ENCODE measurements around the gene FUNDC2.

- TF ChIP-seq EP300 (IDR thresholded peaks at IDR 0.05) (no peak), POLR2AphosphoS5 (IDR thresholded peaks at IDR 0.05) (no peak)
- TF ChIP-seq, protein P1, sequence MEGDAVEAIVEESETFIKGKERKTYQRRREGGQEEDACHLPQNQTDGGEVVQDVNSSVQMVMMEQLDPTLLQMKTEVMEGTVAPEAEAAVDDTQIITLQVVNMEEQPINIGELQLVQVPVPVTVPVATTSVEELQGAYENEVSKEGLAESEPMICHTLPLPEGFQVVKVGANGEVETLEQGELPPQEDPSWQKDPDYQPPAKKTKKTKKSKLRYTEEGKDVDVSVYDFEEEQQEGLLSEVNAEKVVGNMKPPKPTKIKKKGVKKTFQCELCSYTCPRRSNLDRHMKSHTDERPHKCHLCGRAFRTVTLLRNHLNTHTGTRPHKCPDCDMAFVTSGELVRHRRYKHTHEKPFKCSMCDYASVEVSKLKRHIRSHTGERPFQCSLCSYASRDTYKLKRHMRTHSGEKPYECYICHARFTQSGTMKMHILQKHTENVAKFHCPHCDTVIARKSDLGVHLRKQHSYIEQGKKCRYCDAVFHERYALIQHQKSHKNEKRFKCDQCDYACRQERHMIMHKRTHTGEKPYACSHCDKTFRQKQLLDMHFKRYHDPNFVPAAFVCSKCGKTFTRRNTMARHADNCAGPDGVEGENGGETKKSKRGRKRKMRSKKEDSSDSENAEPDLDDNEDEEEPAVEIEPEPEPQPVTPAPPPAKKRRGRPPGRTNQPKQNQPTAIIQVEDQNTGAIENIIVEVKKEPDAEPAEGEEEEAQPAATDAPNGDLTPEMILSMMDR (IDR thresholded peaks at IDR 0.05) = peak; percentile 31 to 54 (median 31)
Observed at GRCh38 chrX:155048977-155049619, 22.5 kb downstream of the FUNDC2 start.
